HepG2 (cell line): ENCODE measurements around the gene STRN3. TPM values are rescaled to one million over a fixed set of nuclear protein-coding genes. Genes with fewer than 3 reads are reported as not detected.

ENCODE experiments used
- ATAC-seq: fragments of 200-7000 bp; cut with Tn5 transposase; 3 replicates; pipeline ENCODE4 v1.9.1; 2020; ENCODE audit warnings: mild to moderate bottlenecking, moderate library complexity
- BruUV-seq: library from RNA; stranded (reverse); fragments of 400-500 nt; replicated peaks from 2 replicates; lab custom pipeline; 2021; lab: Mats Ljungman, UMichigan
- CTCF ChIA-PET: fragments of 300-600 bp; formaldehyde crosslinking; extraction: SDS; loops from one replicate; lab custom pipeline; 2021; ENCODE audit warnings: low total read pairs, inconsistent platforms, low intra/inter-chr PET ratio; lab: Yijun Ruan, JAX
- POLR2A ChIA-PET: fragments of 350-600 bp; sonication (Branson Sonifier 250); formaldehyde crosslinking; loops from one replicate; lab custom pipeline; 2020; ENCODE audit warnings: antibody characterized with exemption, inconsistent platforms; lab: Yijun Ruan, JAX
- DNase-seq: peaks from one replicate; pipeline ENCODE4 v3.0.0-alpha.2; 2015; ENCODE audit warnings: low spot score
- FAIRE-seq: peaks from 3 replicates; lab custom pipeline; 2011; peaks lifted over from hg19 to GRCh38; lab: Jason Lieb, UNC
- H2AFZ ChIP-seq: one replicate; pipeline ENCODE4 v1.6.1; 2011; ENCODE audit warnings: low read length, inconsistent platforms
- H3K27ac ChIP-seq: fragments of 300-600 bp; 3 replicates; pipeline ENCODE4 v1.8.0; 2011; ENCODE audit warnings: mixed run types, mild to moderate bottlenecking, mixed read lengths, low read length, inconsistent platforms; ENCODE audit not compliant: insufficient read depth; ENCODE audit errors: extremely low read length
- H3K27me3 ChIP-seq, 2 experiments: fragments of 200-600 bp in 1 of 2; 2 replicates in 1 of 2; 3 replicates in 1 of 2; pipeline versions ENCODE4 v1.6.0 to v1.8.0; 2011; ENCODE audit warnings: low read length in 2 of 2, mild to moderate bottlenecking in 2 of 2, moderate library complexity in 2 of 2, inconsistent platforms in 1 of 2; ENCODE audit not compliant: insufficient read depth in 2 of 2, control insufficient read depth in 1 of 2
- H3K36me3 ChIP-seq, 2 experiments: fragments of 200-600 bp in 1 of 2; replicated peaks in 1 of 2; 2 replicates in 1 of 2; 3 replicates in 1 of 2; pipeline versions ENCODE4 v1.5.1 to v1.8.0; 2011; ENCODE audit warnings: low read length in 2 of 2, inconsistent platforms in 1 of 2; ENCODE audit not compliant: insufficient read depth in 2 of 2, control insufficient read depth in 1 of 2
- H3K4me1 ChIP-seq: 2 replicates; pipeline ENCODE4 v1.5.1; 2012; ENCODE audit warnings: low read length, inconsistent platforms; ENCODE audit not compliant: insufficient read depth
- H3K4me2 ChIP-seq: 2 replicates; pipeline ENCODE4 v1.6.0; 2011; ENCODE audit warnings: low read depth, low read length, inconsistent platforms
- H3K4me3 ChIP-seq, 3 experiments: fragments of 200-600 bp in 1 of 3; sonication (generic), shearing (Covaris generic) in 1 of 3; replicated peaks in 1 of 3; 2 replicates each; pipeline ENCODE4 v1.5.1; 2011 to 2016; ENCODE audit warnings: low read length in 3 of 3, inconsistent platforms in 2 of 3, low read depth in 2 of 3, mild to moderate bottlenecking in 2 of 3, control low read depth in 1 of 3, mixed read lengths in 1 of 3; ENCODE audit not compliant: insufficient read depth in 1 of 3
- H3K79me2 ChIP-seq: one replicate; pipeline ENCODE4 v1.6.1; 2011; ENCODE audit warnings: low read length, inconsistent platforms; ENCODE audit not compliant: insufficient read depth
- H3K9ac ChIP-seq: 2 replicates; pipeline ENCODE4 v1.6.0; 2011; ENCODE audit warnings: mild to moderate bottlenecking, low read depth, low read length, inconsistent platforms; ENCODE audit not compliant: insufficient read depth
- H3K9me3 ChIP-seq: 2 replicates; pipeline ENCODE4 v1.5.1; 2012; ENCODE audit warnings: mild to moderate bottlenecking, low read length
- H4K20me1 ChIP-seq: 2 replicates; pipeline ENCODE4 v1.6.0; 2011; ENCODE audit warnings: inconsistent platforms, mild to moderate bottlenecking, low read length, moderate library complexity; ENCODE audit not compliant: insufficient read depth
- ONECUT2 ChIP-seq: sonication (generic); formaldehyde crosslinking; IDR thresholded peaks from 2 replicates; pipeline ENCODE4 v1.4.0; 2020; ENCODE audit warnings: missing genetic modification reagents
- SNAPC2 ChIP-seq: sonication (generic); formaldehyde crosslinking; IDR thresholded peaks from 2 replicates; pipeline ENCODE4 v1.8.1; 2022; ENCODE audit warnings: mild to moderate bottlenecking, missing genetic modification reagents
- SNAPC4 ChIP-seq: sonication (generic); formaldehyde crosslinking; IDR thresholded peaks from 2 replicates; pipeline ENCODE4 v1.4.0; 2020; ENCODE audit warnings: mild to moderate bottlenecking, missing genetic modification reagents
- ZFP91 ChIP-seq: sonication (generic); formaldehyde crosslinking; IDR thresholded peaks from 2 replicates; pipeline ENCODE4 v1.9.0; 2022; ENCODE audit warnings: missing genetic modification reagents, mild to moderate bottlenecking, borderline replicate concordance
- ZNF790 ChIP-seq: sonication (generic); formaldehyde crosslinking; IDR thresholded peaks from 2 replicates; pipeline ENCODE4 v1.8.0; 2022; ENCODE audit warnings: missing genetic modification reagents, mild to moderate bottlenecking, borderline replicate concordance
- WGBS: methylation state at CpG from one replicate; pipeline ENCODE4 v1.1.6; 2017; ENCODE audit warnings: low lambda C conversion rate; 5-methylcytosine and 5-hydroxymethylcytosine counted together
- in situ Hi-C: cut with HindIII; loops from 2 replicates; pipeline ENCODE4 v1.10.0; 2017; ENCODE audit warnings: low pct_unique_long_range_greater_than_20kb; ENCODE audit not compliant: extremely low pct_ligation_motif_present
- intact Hi-C: fragments of 100-400 bp; cut with micrococcal nuclease; formaldehyde crosslinking; loops from one replicate; pipeline ENCODE4 v1.10.0; 2022; ENCODE audit not compliant: unreplicated experiment
- polyA plus RNA-seq, 8 experiments: library from polyadenylated mRNA; depleted of rRNA in 3 of 8; stranded (reverse) in 7 of 8; unstranded in 1 of 8; fragments of >200 nt; fragmentation: Illumina TruSeq in 4 of 8; extraction: Trizol in 4 of 8; gene quantifications; 2 replicates each; pipeline versions ENCODE4 v1.2.1 to v1.2.3, GENCODE V29; 2011 to 2016; ENCODE audit warnings: low read depth in 4 of 8, missing spikeins in 1 of 8, mixed read lengths in 1 of 8; ENCODE audit not compliant: insufficient read depth in 1 of 8
- total RNA-seq, 5 experiments: library from RNA; depleted of rRNA; stranded (reverse); fragments of >200 nt; fragmentation: Illumina TruSeq; extraction: Trizol; gene quantifications; 2 replicates each; pipeline ENCODE4 v1.2.3, GENCODE V29; 2016; ENCODE audit warnings: low read depth in 1 of 5

Gene STRN3
- total and polyA plus RNA-seq, 2 of the 13 experiments (the other 11 are each of a cell fraction or from before 2014, with no cell fraction given) = 49.4 to 123 TPM

- peaks cover 97% of the 10 kb centered on the region for H3K79me2 ChIP-seq
Observed at GRCh38 chr14:30977752-30978151, 48.4 kb downstream of the STRN3 start.

More at GRCh38 chr14:30977752-30978151, 48.4 kb downstream of the STRN3 start:
- Histone ChIP-seq H3K9me3 (no peaks in the 10 kb centered on the region), H3K4me1 (peaks cover 53% of the 10 kb centered on the region), H3K27ac (no peak overlapping the region), H2AFZ (no peak overlapping the region), H3K4me2 (no peak overlapping the region), H3K9ac (no peak overlapping the region), H4K20me1 (peaks cover 88% of the 10 kb centered on the region), H3K27me3 (no peaks in the 10 kb centered on the region), H3K36me3 (no peaks in the 10 kb centered on the region), H3K4me3 (no peak overlapping the region)
- no peak for ATAC-seq
- in situ Hi-C loops (no loop called here), intact Hi-C loops (no loop called here)
- no peak for DNase-seq
- FAIRE-seq = no peak
- CTCF ChIA-PET = interaction anchor here (5.8 kb wide), 1 partner anchor 104 kb away, joined by 102 read pairs; no protein-coding TSS in a partner anchor
- TF ChIP-seq SNAPC4 (CRISPR knock-in tag) (no peak), SNAPC2 (CRISPR knock-in tag) (no peak), ONECUT2 (CRISPR knock-in tag) (no peak), ZNF790 (CRISPR knock-in tag) (no peak), ZFP91 (CRISPR knock-in tag) (no peak)
- no TSS peak for BruUV-seq
- POLR2A ChIA-PET = interaction anchor here (1.2 kb wide), 1 partner anchor 49 kb away, joined by 3 read pairs; no protein-coding TSS in a partner anchor
- whole genome bisulfite sequencing = 93% methylated on average over 2 of the region's 2 CpGs
